Liver (tissue), 3 donors: ENCODE data around the gene PAPPA2.

Source experiments
- ATF3 ChIP-seq: IDR thresholded peaks from 2 replicates; pipeline ENCODE4 v1.6.1; 2016; ENCODE audit warnings: antibody characterized with exemption
- CTCF ChIP-seq: fragments of 150-350 bp; IDR thresholded peaks from 2 replicates; pipeline ENCODE4 v1.5.1; 2017; ENCODE audit warnings: improper control_type of control experiment, low read depth, low read length; ENCODE audit not compliant: missing input control
- EGR1 ChIP-seq, 2 donors: IDR thresholded peaks; 2 replicates each; pipeline ENCODE4 v1.6.1; 2016 to 2018; ENCODE audit warnings: antibody characterized with exemption in 2 of 2, low read depth in 2 of 2
- FOXA1 ChIP-seq: IDR thresholded peaks from 2 replicates; pipeline ENCODE4 v1.6.1; 2016; ENCODE audit warnings: antibody characterized with exemption
- GABPA ChIP-seq, 2 donors: IDR thresholded peaks in 1 of 2; conservative IDR thresholded peaks in 1 of 2; 2 replicates each; pipeline ENCODE4 v1.6.1; 2016; ENCODE audit warnings: antibody characterized with exemption in 2 of 2, mild to moderate bottlenecking in 1 of 2, moderate library complexity in 1 of 2
- MAX ChIP-seq: IDR thresholded peaks from 2 replicates; pipeline ENCODE4 v1.6.1; 2016; ENCODE audit warnings: antibody characterized with exemption
- RAD21 ChIP-seq, 2 donors: IDR thresholded peaks; 2 replicates each; pipeline ENCODE4 v1.6.1; 2016; ENCODE audit warnings: antibody characterized with exemption in 2 of 2, mild to moderate bottlenecking in 2 of 2
- REST ChIP-seq: IDR thresholded peaks from 2 replicates; pipeline ENCODE4 v1.6.1; 2016; ENCODE audit warnings: antibody characterized with exemption, mild to moderate bottlenecking
- SP1 ChIP-seq: IDR thresholded peaks from 2 replicates; pipeline ENCODE4 v1.6.1; 2018; ENCODE audit warnings: antibody characterized with exemption, mild to moderate bottlenecking
- TAF1 ChIP-seq: conservative IDR thresholded peaks from 2 replicates; pipeline ENCODE4 v1.6.1; 2016; ENCODE audit warnings: antibody characterized with exemption, mild to moderate bottlenecking
- YY1 ChIP-seq: IDR thresholded peaks from 2 replicates; pipeline ENCODE4 v1.6.1; 2016; ENCODE audit warnings: antibody characterized with exemption, mild to moderate bottlenecking
- ZBTB33 ChIP-seq: IDR thresholded peaks from 2 replicates; pipeline ENCODE4 v1.6.1; 2016; ENCODE audit warnings: antibody characterized with exemption
- donor health status: healthy.
- donor health status: healthy.

GRCh38 chr1:176617881-176618280 is 154.9 kb downstream of the PAPPA2 start:
- TF ChIP-seq CTCF (no peak), TAF1 (no peak), GABPA (IDR thresholded peaks at IDR 0.05 in 1 of 2, conservative IDR thresholded peaks at IDR 0.05 in 1 of 2) (no peak), RAD21 (IDR thresholded peaks at IDR 0.05) (no peak), REST (no peak), MAX (no peak), ATF3 (no peak), EGR1 (IDR thresholded peaks at IDR 0.05; ENCODE audit: low read depth in 2 of 2) (no peak), FOXA1 (no peak), YY1 (no peak), ZBTB33 (no peak), SP1 (no peak)
